HG03432 (cell line): ENCODE data around the gene TRAF3IP3.

ENCODE experiments used
- ATAC-seq: cut with Tn5 transposase; IDR thresholded peaks from one replicate; pipeline ENCODE4 v1.9.1; 2021; ENCODE audit warnings: mild to moderate bottlenecking, moderate library complexity; ENCODE audit not compliant: unreplicated experiment

Gene TRAF3IP3

DNA sequence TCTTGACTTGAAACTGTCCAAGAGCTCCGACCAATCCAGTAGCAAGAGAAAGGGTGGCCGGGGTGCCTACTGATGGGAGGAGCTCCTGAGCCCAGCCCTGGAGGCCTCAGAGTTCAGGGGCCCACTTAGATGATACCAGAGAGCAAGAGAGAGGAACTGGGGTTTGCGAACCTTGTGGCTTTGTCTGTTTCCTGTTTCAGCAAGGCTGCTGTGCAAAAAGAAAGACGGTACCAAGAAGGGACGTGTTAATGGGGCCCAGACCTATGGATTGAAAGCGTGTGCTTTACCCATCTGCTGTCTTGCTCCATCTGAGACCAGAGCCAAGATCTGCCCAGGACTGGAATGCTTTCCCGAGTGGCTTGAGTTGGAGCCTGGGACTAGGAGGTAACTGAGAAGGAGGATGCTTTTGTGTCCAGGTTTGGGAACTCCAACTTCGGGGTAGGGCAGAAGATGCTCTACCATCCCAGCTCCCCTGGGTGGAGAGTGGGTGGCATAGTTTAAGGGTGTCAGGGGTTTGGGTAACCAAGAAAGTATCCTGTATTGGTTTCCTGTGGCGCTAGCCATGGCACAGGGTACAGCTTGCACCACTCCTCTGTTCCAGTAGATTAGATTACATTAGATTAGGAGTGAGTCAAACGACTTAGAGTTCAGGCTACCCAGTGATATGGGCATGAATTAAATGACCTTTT lies at the start of gene TRAF3IP3:
TSS of gene TRAF3IP3 (plus strand) at position 128 of the 689 bp plus-strand sequence. CDS start 3,987 bp downstream, outside the sequence.
- ATAC-seq = peak; percentile 72

DNA sequence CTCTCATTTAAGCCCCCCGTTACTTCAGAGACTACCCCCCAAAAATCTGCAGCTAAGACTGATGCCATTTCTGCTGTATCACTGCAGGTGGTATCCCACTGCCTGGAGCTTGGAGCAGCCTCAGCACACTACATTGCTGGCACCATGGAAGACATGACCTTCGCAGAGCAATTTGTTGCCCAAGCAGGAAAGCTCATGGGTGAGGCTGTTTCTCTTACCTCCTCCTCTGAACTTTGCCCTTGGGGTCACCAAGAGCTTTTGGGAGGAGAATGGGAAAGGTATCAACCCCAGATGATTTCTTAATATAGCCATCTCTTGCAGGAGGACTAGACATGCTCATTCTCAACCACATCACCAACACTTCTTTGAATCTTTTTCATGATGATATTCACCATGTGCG lies 49.2 kb upstream of the TRAF3IP3 start:
- ATAC-seq = no peak

GRCh38 chr1:209707308-209707707 lies 48.5 kb upstream of the TRAF3IP3 start:
- ATAC-seq = no peak

DNA sequence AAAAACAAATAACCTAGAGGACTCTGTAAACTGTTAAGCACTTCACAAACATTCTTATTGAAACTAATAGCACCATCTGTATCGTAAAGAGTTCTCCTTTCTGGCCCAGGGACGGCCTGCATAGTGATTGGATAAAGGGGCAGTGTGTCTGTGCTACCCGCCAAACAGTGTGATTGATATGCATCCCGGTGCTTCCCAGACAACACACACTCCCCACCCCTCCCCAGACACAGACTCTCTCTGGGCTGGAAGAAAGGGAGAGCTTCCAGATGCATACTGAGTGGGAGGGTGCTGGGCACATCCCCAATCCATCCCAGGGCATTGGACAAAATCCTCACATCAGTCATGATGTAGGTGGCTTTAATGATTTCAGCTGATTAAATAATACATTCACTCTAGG lies 47.6 kb upstream of the TRAF3IP3 start:
- ATAC-seq = no peak

GRCh38 chr1:209710093-209710492 lies 45.8 kb upstream of the TRAF3IP3 start:
- peak; percentile 66 for ATAC-seq

DNA sequence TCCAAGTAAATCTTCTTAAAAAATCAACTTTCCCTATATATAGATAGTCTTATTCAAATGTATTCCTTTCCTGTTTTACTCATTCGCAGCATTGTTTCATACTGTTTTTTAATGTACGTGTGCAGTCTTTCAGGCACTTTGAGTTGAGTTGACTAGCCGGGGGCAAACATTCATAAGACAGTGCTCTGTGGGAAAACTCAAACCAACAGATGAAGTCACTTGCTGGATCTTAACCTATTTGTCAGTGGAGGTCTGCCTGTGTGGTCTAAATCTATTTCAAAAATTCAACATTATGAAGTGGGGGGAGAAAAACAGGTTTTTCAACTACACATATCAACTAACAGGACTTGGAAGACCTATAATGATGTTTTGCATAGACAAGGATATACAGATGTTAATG lies 45.0 kb upstream of the TRAF3IP3 start:
- ATAC-seq = no peak

DNA sequence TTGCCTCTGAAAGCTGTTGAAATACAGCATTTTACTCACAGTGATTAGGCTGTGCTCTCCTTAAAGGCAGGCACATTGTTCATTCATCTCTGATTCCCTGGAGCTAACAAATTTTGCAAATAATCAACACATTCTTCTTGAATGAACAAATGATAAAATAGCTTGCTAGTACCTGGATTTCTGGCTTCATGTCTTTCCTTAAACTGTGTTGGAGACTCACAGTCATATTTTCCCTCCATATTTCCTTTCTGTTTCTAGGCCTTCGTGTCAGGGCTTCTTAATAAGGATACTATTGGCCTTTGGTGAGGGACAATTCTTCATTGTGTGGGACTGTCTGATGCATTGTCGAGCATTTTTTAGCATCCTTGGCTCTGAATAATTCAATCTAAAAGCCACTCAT lies 41.5 kb upstream of the TRAF3IP3 start:
- ATAC-seq = no peak

DNA sequence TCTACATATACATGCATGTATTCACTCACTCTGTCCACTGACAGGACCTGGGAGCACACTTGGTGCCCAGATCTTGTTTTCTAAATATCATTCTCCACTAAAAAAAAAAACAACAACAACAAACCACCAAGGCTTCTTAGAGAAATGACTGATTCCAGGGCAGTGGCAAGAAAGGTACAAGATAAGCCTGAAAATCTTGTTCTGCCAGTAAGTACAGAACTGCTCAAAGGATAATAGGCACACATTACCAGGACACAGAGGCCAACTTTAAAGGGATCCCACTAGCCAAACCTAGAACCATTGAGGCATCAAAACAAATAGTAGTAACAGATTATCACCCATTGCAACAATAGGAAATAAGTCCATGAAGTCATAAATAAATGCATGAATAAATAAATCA lies 40.5 kb upstream of the TRAF3IP3 start:
- ATAC-seq = no peak

GRCh38 chr1:209717818-209718217 lies 38.0 kb upstream of the TRAF3IP3 start:
- ATAC-seq = no peak

DNA sequence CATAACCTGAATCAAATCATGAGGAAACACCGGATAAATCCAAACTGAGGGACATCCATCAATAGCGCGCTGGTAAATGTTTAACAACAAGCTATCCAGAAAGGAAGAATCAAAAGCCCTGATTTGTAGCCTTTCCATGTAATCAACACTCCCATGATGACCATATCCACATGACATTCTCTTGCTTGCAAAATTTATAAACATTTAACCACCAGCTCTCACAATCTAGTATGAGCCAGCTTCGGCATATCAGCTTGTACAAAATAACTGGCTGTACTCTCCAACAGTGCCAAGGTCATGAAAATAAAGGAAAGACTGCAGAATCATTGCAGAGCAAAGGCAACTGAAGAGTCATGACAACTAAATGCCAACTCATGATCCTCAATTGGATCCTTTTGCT lies 35.5 kb upstream of the TRAF3IP3 start:
- no peak for ATAC-seq

- ATAC-seq = no peak
These were observed 35.0 kb upstream of the TRAF3IP3 start for GRCh38 chr1:209720826-209721225.

- no peak for ATAC-seq
These were observed 34.5 kb upstream of the TRAF3IP3 start for GRCh38 chr1:209721323-209721722.

DNA sequence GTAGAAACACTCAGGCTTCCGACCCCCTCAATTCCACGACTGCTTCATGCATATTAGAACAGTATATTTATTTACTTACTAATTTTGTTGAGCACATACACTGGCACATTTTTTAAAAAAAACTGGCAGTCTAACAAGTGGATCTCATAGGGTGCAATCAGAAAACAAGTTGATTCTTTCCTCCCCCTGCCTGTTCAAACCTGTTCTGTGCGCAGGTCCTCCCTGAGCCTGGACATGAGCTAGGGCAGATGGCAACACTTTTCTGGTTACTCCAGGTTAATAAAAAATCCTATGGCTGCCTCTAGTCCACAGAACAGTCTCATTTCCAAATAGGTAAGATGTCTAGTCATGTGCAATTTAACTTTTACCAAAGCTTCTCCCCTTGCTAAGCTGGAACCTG lies 32.6 kb upstream of the TRAF3IP3 start:
- ATAC-seq = no peak

- peak; percentile 67 for ATAC-seq
These were observed 31.8 kb upstream of the TRAF3IP3 start for GRCh38 chr1:209723756-209724693.

DNA sequence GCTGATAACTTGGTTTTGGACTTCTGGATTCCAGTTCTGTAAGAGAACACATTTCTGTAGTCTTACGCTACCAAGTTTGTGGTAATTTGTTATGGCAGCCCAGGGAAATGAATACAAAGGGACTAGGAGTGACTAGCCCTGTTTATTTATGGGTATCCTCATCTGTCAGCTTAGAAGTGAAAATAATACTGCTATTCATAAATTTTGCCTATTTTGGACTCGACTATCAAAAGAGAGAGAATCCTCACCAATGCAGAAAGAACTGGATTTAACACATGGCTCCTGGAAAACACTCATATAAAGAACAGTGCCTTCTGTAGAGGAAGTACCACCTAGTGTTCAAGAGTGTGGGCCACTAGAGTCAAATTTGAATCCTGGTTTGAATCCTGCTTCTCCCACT lies 28.6 kb upstream of the TRAF3IP3 start:
- ATAC-seq = no peak

- ATAC-seq = no peak
These were observed 28.1 kb upstream of the TRAF3IP3 start for GRCh38 chr1:209727785-209728184.

- no peak for ATAC-seq
These were observed 27.4 kb upstream of the TRAF3IP3 start for GRCh38 chr1:209728466-209728865.

DNA sequence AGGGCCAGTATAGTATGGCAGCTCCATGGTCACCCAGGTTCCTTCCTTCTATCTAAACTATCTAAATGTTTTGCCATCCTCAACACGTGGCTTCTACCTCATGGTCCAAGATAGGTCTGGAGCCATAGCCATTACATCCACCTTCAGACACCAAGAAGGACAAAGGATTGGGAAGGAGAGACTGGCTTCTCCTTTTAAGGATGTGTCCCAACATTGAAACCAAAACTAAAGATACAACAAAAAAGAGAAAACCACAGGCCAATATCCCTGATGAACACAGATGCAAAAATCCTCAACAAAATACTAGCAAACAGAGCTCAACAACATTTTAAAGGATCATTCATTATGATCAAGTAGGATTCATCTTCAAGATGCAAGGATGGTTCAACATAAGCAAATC lies 26.4 kb upstream of the TRAF3IP3 start:
- ATAC-seq = no peak

DNA sequence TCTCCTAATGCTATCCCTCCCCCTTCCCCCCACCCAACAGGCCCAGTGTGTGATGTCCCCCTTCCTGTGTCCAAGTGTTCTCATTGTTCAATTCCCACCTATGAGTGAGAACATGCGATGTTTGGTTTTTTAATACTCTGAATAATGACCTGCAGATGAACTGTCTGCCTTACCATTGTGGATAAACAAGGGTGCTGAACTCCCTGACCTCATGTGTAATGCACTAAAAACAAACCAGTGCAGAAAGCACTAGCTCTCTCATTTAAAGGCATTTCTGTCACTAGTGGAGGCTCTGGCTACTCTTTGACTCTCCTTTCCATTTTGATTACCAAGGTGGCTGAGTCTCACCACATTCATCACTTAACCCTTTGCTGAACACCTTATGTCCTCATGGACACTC lies 23.1 kb upstream of the TRAF3IP3 start:
- no peak for ATAC-seq

GRCh38 chr1:209733409-209734192 lies 22.3 kb upstream of the TRAF3IP3 start:
- no peak for ATAC-seq

DNA sequence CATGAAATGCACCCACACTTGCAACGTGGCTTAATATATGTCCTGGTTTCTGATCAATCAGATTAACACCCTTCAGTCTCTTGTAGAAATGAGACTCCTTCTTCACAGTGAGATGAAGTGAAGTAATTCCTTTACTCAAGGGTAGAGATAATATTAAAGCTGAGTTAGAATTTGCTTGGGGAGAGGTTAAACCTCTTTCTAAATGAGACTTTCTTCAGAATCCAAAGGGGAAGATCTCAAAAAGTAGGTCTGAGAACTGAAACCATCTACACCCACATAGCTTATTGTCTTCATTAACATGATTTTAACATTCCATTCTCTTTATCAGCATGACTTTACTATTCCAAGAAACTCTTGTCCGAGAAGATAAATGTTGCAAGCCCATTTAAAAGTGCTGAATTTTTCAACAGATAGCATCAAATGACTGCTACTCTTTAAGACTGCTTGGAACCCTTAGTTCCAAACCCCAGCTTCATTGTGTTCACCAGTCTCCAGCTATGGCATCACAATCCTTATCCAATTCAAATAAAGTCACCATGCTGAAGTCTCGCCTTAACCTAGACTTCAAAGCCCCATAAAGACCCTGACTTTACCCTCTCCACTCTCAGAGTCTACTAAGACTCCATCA lies 19.2 kb upstream of the TRAF3IP3 start:
- no peak for ATAC-seq
